ENCODE measurements around the gene E2F1. TPM values are rescaled to one million over a fixed set of nuclear protein-coding genes. Genes with fewer than 3 reads are reported as not detected.

Gene E2F1
- total and polyA plus RNA-seq, 7 donors, result 0.33 to 13.1 (median 1.7) TPM

GRCh38 chr20:33727806-33728205 is 41.6 kb upstream of the E2F1 start:
- H3K4me3 ChIP-seq, result no peak overlapping the region
- TF ChIP-seq POLR2A (IDR thresholded peaks at IDR 0.05), result no peak
- TF ChIP-seq POLR2AphosphoS5 (IDR thresholded peaks at IDR 0.05), result no peak
- no peak for TF ChIP-seq EP300 (IDR thresholded peaks at IDR 0.05)
- TF ChIP-seq, protein P1, sequence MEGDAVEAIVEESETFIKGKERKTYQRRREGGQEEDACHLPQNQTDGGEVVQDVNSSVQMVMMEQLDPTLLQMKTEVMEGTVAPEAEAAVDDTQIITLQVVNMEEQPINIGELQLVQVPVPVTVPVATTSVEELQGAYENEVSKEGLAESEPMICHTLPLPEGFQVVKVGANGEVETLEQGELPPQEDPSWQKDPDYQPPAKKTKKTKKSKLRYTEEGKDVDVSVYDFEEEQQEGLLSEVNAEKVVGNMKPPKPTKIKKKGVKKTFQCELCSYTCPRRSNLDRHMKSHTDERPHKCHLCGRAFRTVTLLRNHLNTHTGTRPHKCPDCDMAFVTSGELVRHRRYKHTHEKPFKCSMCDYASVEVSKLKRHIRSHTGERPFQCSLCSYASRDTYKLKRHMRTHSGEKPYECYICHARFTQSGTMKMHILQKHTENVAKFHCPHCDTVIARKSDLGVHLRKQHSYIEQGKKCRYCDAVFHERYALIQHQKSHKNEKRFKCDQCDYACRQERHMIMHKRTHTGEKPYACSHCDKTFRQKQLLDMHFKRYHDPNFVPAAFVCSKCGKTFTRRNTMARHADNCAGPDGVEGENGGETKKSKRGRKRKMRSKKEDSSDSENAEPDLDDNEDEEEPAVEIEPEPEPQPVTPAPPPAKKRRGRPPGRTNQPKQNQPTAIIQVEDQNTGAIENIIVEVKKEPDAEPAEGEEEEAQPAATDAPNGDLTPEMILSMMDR (IDR thresholded peaks at IDR 0.05), result no peak
- no peaks in the 10 kb centered on the region for H3K36me3 ChIP-seq
- DNase-seq, result no peak
- no peaks in the 10 kb centered on the region for H3K27me3 ChIP-seq
- WGBS, 2 donors, result 88 to 93% methylated on average over 3 of the region's 3 CpGs
- intact Hi-C loops (cut with DNase I), result no loop called here
- peaks cover 0 to 12% (median 10%) of the 10 kb centered on the region in 4 donors for H3K4me1 ChIP-seq
- no peak overlapping the region for H3K27ac ChIP-seq
- H3K9me3 ChIP-seq, result no peaks in the 10 kb centered on the region

- peaks cover 0 to 9% (median 5%) of the 10 kb centered on the region in 4 donors for H3K4me1 ChIP-seq
- H3K27ac ChIP-seq, result no peak overlapping the region
- intact Hi-C loops (cut with DNase I), result no loop called here
- H3K4me3 ChIP-seq, result no peak overlapping the region
- WGBS, 2 donors, result 72 to 88% methylated on average over 5 of the region's 5 CpGs
- H3K36me3 ChIP-seq, result no peaks in the 10 kb centered on the region
- no peaks in the 10 kb centered on the region for H3K27me3 ChIP-seq
- no peak for TF ChIP-seq POLR2A (IDR thresholded peaks at IDR 0.05)
- no peak for TF ChIP-seq EP300 (IDR thresholded peaks at IDR 0.05)
- TF ChIP-seq, protein P1 (IDR thresholded peaks at IDR 0.05), result no peak
- DNase-seq, result no peak
- no peaks in the 10 kb centered on the region for H3K9me3 ChIP-seq
Measured at GRCh38 chr20:33727115-33727479, 40.9 kb upstream of the E2F1 start.

DNA sequence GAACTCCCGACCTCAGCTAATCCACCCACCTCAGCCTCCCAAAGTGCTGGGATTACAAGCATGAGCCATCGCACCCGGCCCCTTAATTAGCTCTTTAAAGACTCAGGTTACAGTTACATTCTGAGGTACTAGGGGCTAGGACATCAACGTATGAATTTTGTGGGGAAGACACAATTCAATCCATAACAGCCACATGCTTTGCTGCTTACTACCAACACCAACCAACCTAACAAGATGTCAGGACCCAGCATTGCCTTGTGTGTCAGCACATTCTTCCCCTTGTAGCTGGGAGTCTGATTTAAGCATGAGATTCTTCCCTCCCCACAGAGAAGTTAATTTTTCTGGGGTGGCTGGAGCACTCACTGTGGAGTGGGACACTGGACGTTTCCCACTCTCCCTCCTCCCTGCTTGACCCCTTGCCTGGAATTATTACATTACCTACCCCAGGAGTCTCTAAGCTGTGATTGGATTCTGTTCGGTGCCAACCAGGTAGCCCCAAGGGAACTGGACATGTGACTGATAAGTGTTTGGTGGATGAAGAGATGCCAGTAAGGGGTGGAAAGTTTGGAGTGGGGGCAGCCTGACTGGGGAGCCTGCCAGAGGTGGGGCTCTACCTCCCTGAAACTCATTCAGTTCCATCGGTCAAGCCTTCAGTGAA is 39.6 kb upstream of the E2F1 start:
- no peak overlapping the region for H3K4me3 ChIP-seq
- H3K27ac ChIP-seq, result no peak overlapping the region
- no peaks in the 10 kb centered on the region for H3K36me3 ChIP-seq
- DNase-seq, result no peak
- no peak for TF ChIP-seq EP300 (IDR thresholded peaks at IDR 0.05)
- TF ChIP-seq POLR2A (IDR thresholded peaks at IDR 0.05), result no peak
- no peak for TF ChIP-seq POLR2AphosphoS5 (IDR thresholded peaks at IDR 0.05)
- TF ChIP-seq, protein P1 (IDR thresholded peaks at IDR 0.05), result no peak
- H3K27me3 ChIP-seq, result no peaks in the 10 kb centered on the region
- WGBS, 2 donors, result 87 to 88% methylated on average over 7 of the region's 7 CpGs
- H3K9me3 ChIP-seq, result no peaks in the 10 kb centered on the region
- peaks cover 0 to under 1% (median 0%) of the 10 kb centered on the region in 4 donors for H3K4me1 ChIP-seq
- intact Hi-C loops (cut with DNase I), result no loop called here

DNA sequence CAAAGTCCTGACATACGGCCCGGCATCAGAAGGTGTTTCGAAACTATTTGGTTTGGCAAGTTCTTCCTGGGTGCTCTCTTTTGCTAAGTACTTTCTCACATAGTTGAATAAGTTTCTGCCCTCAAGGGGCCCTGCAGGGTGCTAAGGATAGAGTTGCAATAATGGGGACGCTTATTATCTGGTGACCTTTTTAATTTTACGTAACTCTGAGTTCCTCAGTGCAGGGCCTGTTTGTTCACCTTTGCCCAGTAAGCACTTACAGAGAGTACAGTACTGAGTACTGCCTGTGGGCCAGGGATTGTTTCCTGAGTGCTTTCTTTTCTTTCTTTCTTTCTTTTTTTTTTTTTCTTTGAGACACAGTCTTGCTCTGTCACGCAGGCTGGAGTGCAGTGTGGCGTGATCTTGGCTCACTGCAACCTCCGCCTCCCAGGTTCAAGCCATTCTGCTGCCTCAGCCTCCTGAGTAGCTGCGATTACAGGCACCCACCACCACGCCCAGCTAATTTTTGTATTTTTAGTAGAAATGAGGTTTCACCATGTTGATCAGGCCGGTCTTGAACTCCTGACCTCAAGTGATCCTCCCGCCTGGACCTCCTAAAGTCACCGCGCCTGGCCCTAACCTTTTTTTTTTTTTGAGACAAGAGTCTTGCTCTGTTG is 38.4 kb upstream of the E2F1 start:
- no peak for TF ChIP-seq POLR2AphosphoS5 (IDR thresholded peaks at IDR 0.05)
- no peak for TF ChIP-seq EP300 (IDR thresholded peaks at IDR 0.05)
- no peak for TF ChIP-seq POLR2A (IDR thresholded peaks at IDR 0.05)
- TF ChIP-seq, protein P1 (IDR thresholded peaks at IDR 0.05), result no peak
- Histone ChIP-seq H3K4me1 (peaks cover 0 to 7% (median 2%) of the 10 kb centered on the region in 4 donors), H3K27ac (no peak overlapping the region), H3K36me3 (no peaks in the 10 kb centered on the region), H3K4me3 (no peak overlapping the region), H3K9me3 (no peaks in the 10 kb centered on the region), H3K27me3 (no peaks in the 10 kb centered on the region)
- 83 to 90% methylated on average over 14 of the region's 14 CpGs for WGBS, 2 donors
- DNase-seq, result no peak
- intact Hi-C loops (cut with DNase I), result no loop called here
